ENCODE results near the gene TTBK1. TPM values are rescaled to one million over a fixed set of nuclear protein-coding genes. Genes with fewer than 3 reads are reported as not detected.

The TTBK1 gene
- polyA plus RNA-seq, 1 donor from 2014 or later = 4.2 TPM

- no peaks in the 10 kb centered on the region for H4K20me1 ChIP-seq (ENCODE audit: insufficient read depth)
- no peaks in the 10 kb centered on the region for H3K79me2 ChIP-seq (replicated peaks; ENCODE audit: insufficient read depth, low read length)
- H3K9me2 ChIP-seq (ENCODE audit: insufficient read depth, low read length) = no peaks in the 10 kb centered on the region
- no peak overlapping the region for H2AFZ ChIP-seq (ENCODE audit: low read depth, low read length)
- H3K36me3 ChIP-seq (ENCODE audit: insufficient read depth, low read length) = no peaks in the 10 kb centered on the region
- H3K27ac ChIP-seq (ENCODE audit: low read length) = no peak overlapping the region
- no peak overlapping the region for H3K4me3 ChIP-seq (ENCODE audit: low read length)
- TF ChIP-seq POLR2AphosphoS5 (IDR thresholded peaks at IDR 0.05) (no peak), REST (IDR thresholded peaks at IDR 0.05; ENCODE audit: borderline replicate concordance) (no peak), RAD21 (conservative IDR thresholded peaks at IDR 0.05) (no peak), CTCF (IDR thresholded peaks at IDR 0.05; ENCODE audit: poor library complexity, severe bottlenecking) (no peak), EP300 (conservative IDR thresholded peaks at IDR 0.05; ENCODE audit: poor library complexity, severe bottlenecking) (no peak), EZH2 (IDR thresholded peaks at IDR 0.05; ENCODE audit: borderline replicate concordance, insufficient read depth, low read length, poor library complexity, severe bottlenecking) (no peak), SMC3 (conservative IDR thresholded peaks at IDR 0.05; ENCODE audit: poor library complexity) (no peak), MXI1 (conservative IDR thresholded peaks at IDR 0.05; ENCODE audit: poor library complexity, severe bottlenecking) (no peak)
- no peak overlapping the region for H3K9ac ChIP-seq (ENCODE audit: low read length)
- H3K4me2 ChIP-seq (ENCODE audit: low read length) = no peak overlapping the region
- H3K27me3 ChIP-seq (ENCODE audit: insufficient read depth, low read depth, low read length) = no peaks in the 10 kb centered on the region
- no peaks in the 10 kb centered on the region for H3K9me3 ChIP-seq (ENCODE audit: low read length)
- no peaks in the 10 kb centered on the region for H3F3A ChIP-seq (ENCODE audit: insufficient read depth, low read length, poor library complexity, severe bottlenecking)
Observed at GRCh38 chr6:43299338-43300293, 56.3 kb downstream of the TTBK1 start.

GRCh38 chr6:43301081-43301870 is 58.0 kb downstream of the TTBK1 start:
- Histone ChIP-seq H2AFZ (ENCODE audit: low read depth, low read length) (no peak overlapping the region), H3K27me3 (ENCODE audit: insufficient read depth, low read depth, low read length) (no peaks in the 10 kb centered on the region), H3K9me2 (ENCODE audit: insufficient read depth, low read length) (no peaks in the 10 kb centered on the region), H3K4me2 (ENCODE audit: low read length) (no peak overlapping the region), H3K79me2 (replicated peaks; ENCODE audit: insufficient read depth, low read length) (no peaks in the 10 kb centered on the region), H3F3A (ENCODE audit: insufficient read depth, low read length, poor library complexity, severe bottlenecking) (no peaks in the 10 kb centered on the region), H3K36me3 (ENCODE audit: insufficient read depth, low read length) (no peaks in the 10 kb centered on the region), H4K20me1 (ENCODE audit: insufficient read depth) (no peaks in the 10 kb centered on the region), H3K9me3 (ENCODE audit: low read length) (no peaks in the 10 kb centered on the region), H3K27ac (ENCODE audit: low read length) (no peak overlapping the region), H3K9ac (ENCODE audit: low read length) (no peak overlapping the region), H3K4me3 (ENCODE audit: low read length) (no peak overlapping the region)
- TF ChIP-seq TAF1 (IDR thresholded peaks at IDR 0.05; ENCODE audit: low read depth) (no peak), EP300 (conservative IDR thresholded peaks at IDR 0.05; ENCODE audit: poor library complexity, severe bottlenecking) (no peak), RAD21 (conservative IDR thresholded peaks at IDR 0.05) (no peak), REST (IDR thresholded peaks at IDR 0.05; ENCODE audit: borderline replicate concordance) (no peak)

Measured in neural cell (in vitro differentiated cells).